Activated CD4-positive, alpha-beta T cell treated with anti-CD3 and anti-CD28 coated beads for 36 hours (primary cell): ENCODE measurements around the gene KRTAP10-6. TPM values are rescaled to one million over a fixed set of nuclear protein-coding genes. Genes with fewer than 3 reads are reported as not detected.
"Not testable (repeated sequence)": the region's sequence is repeated elsewhere in the genome, so short reads cannot be mapped to it uniquely, and the experiment has no call there.

ENCODE experiments used
- ATAC-seq: fragments of 200-7000 bp; cut with Tn5 transposase; one replicate; pipeline ENCODE4 v1.10.0; 2021; ENCODE audit warnings: mild to moderate bottlenecking, moderate library complexity
- CTCF ChIA-PET: fragments of 350-600 bp; sonication (Branson Sonifier 250); formaldehyde crosslinking; loops from one replicate; lab custom pipeline; 2021; ENCODE audit warnings: antibody characterized with exemption; lab: Charles Lee
- POLR2A ChIA-PET: fragments of 350-600 bp; sonication (Branson Sonifier 250); formaldehyde crosslinking; loops from one replicate; lab custom pipeline; 2021; ENCODE audit warnings: antibody characterized with exemption, inconsistent platforms; lab: Charles Lee
- DNase-seq: peaks from one replicate; pipeline ENCODE4 v3.0.0-alpha.2; 2020
- H3K27ac Mint-ChIP-seq: one replicate; pipeline ENCODE4 v1.8.0; 2021; ENCODE audit warnings: mixed read lengths
- H3K27me3 Mint-ChIP-seq: one replicate; pipeline ENCODE4 v1.8.0; 2021; ENCODE audit warnings: mixed read lengths
- H3K36me3 Mint-ChIP-seq: one replicate; pipeline ENCODE4 v1.8.0; 2021; ENCODE audit warnings: low read depth, mixed read lengths
- H3K4me1 Mint-ChIP-seq: one replicate; pipeline ENCODE4 v1.8.0; 2021; ENCODE audit warnings: mixed read lengths
- H3K4me3 Mint-ChIP-seq: one replicate; pipeline ENCODE4 v1.8.0; 2021; ENCODE audit warnings: mild to moderate bottlenecking, moderate library complexity, mixed read lengths
- H3K9me3 Mint-ChIP-seq: one replicate; pipeline ENCODE4 v1.8.0; 2021; ENCODE audit warnings: low read depth, mixed read lengths
- intact Hi-C, 2 experiments: fragments of 100-400 bp; cut with DNase I in 1 of 2; cut with micrococcal nuclease in 1 of 2; formaldehyde crosslinking; loops; one replicate each; pipeline versions ENCODE4 v1.14.2 to v1.15.1; 2022 to 2024; cut with DNase I, micrococcal nuclease
- total RNA-seq, 2 experiments: library from RNA; stranded (reverse); gene quantifications; one replicate each; pipeline ENCODE4 v1.2.3, GENCODE V29; 2021

The KRTAP10-6 gene
- total RNA-seq, 2 experiments from 2014 or later: not detected

DNA sequence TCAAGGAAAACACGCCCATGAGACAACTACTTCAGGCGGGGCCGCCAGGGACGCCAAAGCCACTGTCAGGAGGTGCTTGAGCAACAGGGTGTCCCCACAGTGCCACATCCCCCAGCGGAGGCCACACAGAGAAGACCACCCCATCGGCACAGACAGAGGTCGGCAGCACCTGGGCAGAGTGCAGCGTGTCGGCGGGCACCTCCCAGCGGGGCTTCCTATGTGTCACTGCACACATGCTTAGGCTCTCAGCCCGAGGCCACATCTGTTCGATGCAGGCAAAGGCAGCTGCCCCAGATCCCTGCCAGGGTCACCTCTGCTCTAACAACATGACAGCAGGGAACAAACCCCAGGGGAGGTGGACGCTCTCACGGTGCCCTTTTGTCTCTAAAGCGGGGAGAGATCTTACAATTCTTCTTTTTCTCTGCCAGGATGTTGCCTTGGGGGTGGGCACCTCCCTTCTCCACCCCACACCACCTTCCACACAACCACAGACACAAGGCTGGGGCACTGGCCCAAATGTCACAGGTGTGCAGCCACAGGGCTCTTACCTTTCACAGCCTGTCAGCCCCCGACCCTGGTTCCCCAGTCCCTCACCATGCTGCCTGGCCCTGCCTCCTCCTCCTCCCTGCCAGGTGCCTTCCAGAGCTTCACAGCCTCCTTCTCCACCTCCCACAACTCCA lies 23.7 kb upstream of the KRTAP10-6 start:
- H3K9me3 Mint-ChIP-seq: peaks cover 23% of the 10 kb centered on the region
- ChIA-PET POLR2A (no interaction called here), CTCF (no interaction called here)
- peaks cover 21% of the 10 kb centered on the region for H3K36me3 Mint-ChIP-seq
- intact Hi-C loops: loop anchor here (5.0 kb wide), 2 partner anchors 36 to 69 kb away; partner anchors contain the start of gene KRTAP12-4 (in 1 of the 2)
- ATAC-seq (no peak), DNase-seq (no peak)
- H3K4me1 Mint-ChIP-seq: peaks cover 45% of the 10 kb centered on the region
- no peaks in the 10 kb centered on the region for H3K27me3 Mint-ChIP-seq
- H3K27ac Mint-ChIP-seq: no peak overlapping the region
- H3K4me3 Mint-ChIP-seq: no peak overlapping the region

DNA sequence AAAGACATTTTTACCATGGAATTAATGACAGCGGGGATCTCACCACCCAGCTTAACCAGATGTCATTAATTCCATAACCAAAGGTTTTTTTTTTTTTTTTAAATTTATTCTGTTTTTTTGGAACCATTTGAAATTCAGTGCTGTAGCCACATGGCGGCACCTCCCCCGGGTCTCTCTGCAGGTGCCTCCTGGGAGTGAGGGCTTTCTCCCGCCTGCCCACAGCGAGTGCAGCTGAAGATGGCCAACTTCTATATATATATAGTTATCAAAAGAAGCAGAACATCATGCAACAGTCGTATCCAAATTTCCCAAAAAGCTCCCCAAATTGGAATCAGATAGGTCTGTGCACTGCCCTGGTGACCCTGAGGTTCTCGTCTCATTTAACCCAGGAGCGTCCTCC lies 23.2 kb upstream of the KRTAP10-6 start:
- intact Hi-C loops: loop anchor here (5.0 kb wide), 2 partner anchors 37 to 68 kb away; partner anchors contain the start of gene KRTAP12-4 (in 1 of the 2)
- ATAC-seq: no peak
- POLR2A ChIA-PET: no interaction called here
- Mint-ChIP-seq H3K27ac (no peak overlapping the region), H3K27me3 (no peaks in the 10 kb centered on the region), H3K36me3 (peaks cover 20% of the 10 kb centered on the region), H3K4me1 (peaks cover 41% of the 10 kb centered on the region), H3K4me3 (no peak overlapping the region), H3K9me3 (peaks cover 22% of the 10 kb centered on the region)
- no peak for DNase-seq
- CTCF ChIA-PET: no interaction called here

DNA sequence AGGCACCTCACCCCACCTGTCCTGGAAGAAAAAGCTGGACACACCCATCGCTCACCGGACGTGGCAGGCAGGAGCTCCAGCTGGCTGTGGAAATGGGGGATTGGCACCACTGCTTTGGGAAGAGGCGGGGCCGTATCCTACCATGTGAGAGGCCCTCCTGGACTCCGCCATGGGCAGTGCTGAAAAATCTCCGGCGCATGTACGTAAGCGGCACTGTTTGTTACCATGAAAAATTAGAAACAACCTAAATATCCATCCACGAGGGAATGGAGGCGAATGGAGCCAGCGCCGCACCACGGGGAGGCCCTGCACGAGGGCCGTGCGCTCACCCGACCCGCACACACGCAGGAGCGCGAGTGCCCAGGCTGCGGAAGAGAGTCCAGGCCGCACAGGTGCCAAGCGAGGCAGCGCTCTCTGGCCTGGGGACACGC lies 22.7 kb upstream of the KRTAP10-6 start:
- ATAC-seq (no peak), DNase-seq (no peak)
- CTCF ChIA-PET: no interaction called here
- H3K4me1 Mint-ChIP-seq: peaks cover 39% of the 10 kb centered on the region
- H3K9me3 Mint-ChIP-seq: peaks cover 20% of the 10 kb centered on the region
- POLR2A ChIA-PET: no interaction called here
- peaks cover 18% of the 10 kb centered on the region for H3K36me3 Mint-ChIP-seq
- no peaks in the 10 kb centered on the region for H3K27me3 Mint-ChIP-seq
- H3K27ac Mint-ChIP-seq: no peak overlapping the region
- H3K4me3 Mint-ChIP-seq: no peak overlapping the region
- intact Hi-C loops: loop anchor here (5.0 kb wide), 2 partner anchors 37 to 68 kb away; partner anchors contain the start of gene KRTAP12-4 (in 1 of the 2)

DNA sequence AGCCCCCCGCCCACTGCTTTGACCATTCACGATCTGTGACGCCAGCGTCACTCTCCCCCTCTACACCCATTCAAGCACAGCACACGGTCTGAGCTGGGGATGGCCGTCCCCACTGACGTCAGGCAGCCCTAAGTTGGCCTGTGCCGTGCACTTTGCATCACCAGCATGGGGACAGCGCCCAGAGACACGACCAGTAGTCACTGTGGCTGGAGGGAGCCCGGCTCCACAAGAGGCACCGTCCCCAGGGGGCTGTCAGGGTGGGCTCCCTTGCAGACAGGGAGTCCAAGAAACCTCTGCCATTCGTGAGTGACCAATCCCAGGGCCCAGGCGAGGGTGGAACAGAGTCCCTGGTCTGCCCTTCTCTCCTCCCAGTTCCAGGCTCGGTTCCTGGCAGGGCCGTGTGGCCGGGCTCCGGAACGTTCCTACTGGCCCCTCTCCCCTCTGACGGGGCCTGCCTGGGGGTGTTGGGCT lies 21.9 kb upstream of the KRTAP10-6 start:
- H3K9me3 Mint-ChIP-seq: peaks cover 19% of the 10 kb centered on the region

DNA sequence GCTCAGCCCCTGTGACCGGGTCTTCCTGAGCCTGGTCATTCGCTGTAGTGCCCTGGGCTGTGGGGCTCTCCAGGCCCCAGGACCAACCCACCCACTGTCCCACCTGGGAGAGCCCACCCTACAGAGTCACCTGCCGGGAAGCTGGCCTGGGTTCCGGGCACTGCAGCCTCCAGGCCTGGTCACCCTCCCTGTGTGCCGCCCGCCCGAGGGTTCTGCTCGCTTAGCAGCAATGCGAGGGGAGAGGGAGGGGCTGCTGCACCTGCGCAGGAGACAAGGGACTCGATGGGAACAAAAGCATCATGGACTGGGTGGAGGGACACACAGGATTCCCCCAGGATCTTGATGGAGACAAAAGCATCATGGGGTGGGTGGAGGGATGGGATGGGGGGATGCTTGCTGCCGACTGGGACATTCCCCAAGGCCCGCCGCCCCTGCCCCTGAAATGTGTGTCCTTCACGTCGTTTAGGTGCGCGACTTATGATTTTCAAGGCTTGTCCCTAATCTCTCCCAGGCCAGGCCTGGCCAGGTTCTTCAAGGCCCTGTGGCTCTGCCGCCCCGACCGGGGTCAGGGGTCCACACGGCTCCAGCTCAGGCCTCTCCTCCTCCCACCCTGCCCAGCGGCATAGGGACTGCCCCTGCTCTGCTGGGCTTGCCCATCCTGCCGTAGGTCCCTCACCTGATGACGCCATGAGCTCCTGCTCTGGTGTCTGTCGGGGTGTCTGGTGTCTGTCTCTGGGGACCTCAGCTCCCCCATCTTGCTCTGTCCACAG lies 21.3 kb upstream of the KRTAP10-6 start:
- Mint-ChIP-seq H3K27ac (no peak overlapping the region), H3K4me3 (no peak overlapping the region), H3K27me3 (no peaks in the 10 kb centered on the region), H3K36me3 (peaks cover 8% of the 10 kb centered on the region), H3K4me1 (peaks cover 26% of the 10 kb centered on the region), H3K9me3 (peaks cover 21% of the 10 kb centered on the region)
- intact Hi-C loops: no loop called here
- POLR2A ChIA-PET: no interaction called here
- ATAC-seq: no peak
- no peak for DNase-seq
- CTCF ChIA-PET: no interaction called here

More for the DNA sequence above, 21.9 kb upstream of the KRTAP10-6 start:
- no peak overlapping the region for H3K4me3 Mint-ChIP-seq
- peaks cover 32% of the 10 kb centered on the region for H3K4me1 Mint-ChIP-seq
- H3K36me3 Mint-ChIP-seq: peaks cover 13% of the 10 kb centered on the region
- H3K27me3 Mint-ChIP-seq: no peaks in the 10 kb centered on the region
- intact Hi-C loops: no loop called here
- no peak for ATAC-seq
- POLR2A ChIA-PET: no interaction called here
- no peak overlapping the region for H3K27ac Mint-ChIP-seq
- DNase-seq: no peak
- CTCF ChIA-PET: no interaction called here

DNA sequence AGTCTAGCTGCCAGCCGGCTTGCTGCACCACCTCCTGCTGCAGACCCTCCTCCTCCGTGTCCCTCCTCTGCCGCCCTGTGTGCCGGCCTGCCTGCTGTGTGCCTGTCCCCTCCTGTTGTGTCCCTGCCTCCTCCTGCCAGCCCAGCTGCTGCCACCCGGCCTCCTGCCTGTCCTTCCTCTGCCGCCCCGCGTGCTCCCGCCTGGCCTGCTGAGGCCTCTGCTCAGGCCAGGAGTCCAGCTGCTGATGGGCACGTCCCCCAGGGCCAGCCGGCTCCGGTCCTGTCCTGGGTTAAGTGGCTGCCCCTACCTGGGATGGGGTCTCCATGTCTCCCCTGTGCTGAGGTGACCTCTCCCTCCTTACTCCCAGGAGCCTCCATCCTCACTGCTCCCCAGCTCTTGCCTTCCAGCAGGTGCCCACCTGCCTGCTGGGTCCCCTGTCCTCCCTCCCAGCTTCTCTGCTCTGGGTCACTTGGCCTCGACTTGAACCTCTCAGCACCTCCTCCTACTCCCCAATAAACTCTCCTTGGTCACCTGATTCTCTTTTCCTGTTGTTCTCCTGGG lies 20.4 kb upstream of the KRTAP10-6 start:
- Mint-ChIP-seq H3K36me3 (peaks cover 8% of the 10 kb centered on the region), H3K27me3 (no peaks in the 10 kb centered on the region), H3K9me3 (peaks cover 18% of the 10 kb centered on the region), H3K27ac (no peak overlapping the region), H3K4me1 (peaks cover 17% of the 10 kb centered on the region), H3K4me3 (no peak overlapping the region)
- CTCF ChIA-PET: no interaction called here
- DNase-seq (no peak), ATAC-seq (no peak)
- intact Hi-C loops: no loop called here
- POLR2A ChIA-PET: no interaction called here

DNA sequence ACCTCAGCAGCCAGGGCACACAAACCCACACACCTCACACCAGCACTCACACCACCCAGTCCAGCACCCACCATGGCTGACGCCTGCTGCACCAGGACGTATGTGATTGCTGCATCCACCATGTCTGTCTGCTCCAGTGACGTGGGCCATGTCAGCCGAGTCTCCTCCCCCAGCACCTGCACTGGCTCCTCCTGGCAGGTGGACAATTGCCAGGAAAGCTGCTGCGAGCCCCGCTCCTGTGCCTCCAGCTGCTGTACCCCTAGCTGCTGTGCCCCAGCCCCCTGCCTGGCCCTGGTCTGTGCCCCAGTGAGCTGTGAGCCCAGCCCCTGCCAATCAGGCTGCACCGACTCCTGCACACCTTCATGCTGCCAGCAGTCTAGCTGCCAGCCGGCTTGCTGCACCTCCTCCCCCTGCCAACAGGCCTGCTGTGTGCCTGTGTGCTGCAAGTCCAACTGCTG lies 19.8 kb upstream of the KRTAP10-6 start, which contains the start of gene KRTAP10-8:
Gene KRTAP10-8, plus strand, starts transcription at position 51 of the 458 bp plus-strand sequence. Its CDS starts 22 bp downstream, at position 73.
- H3K9me3 Mint-ChIP-seq: peaks cover 18% of the 10 kb centered on the region
- H3K27me3 Mint-ChIP-seq: no peaks in the 10 kb centered on the region
- no peak within 1 kb of the TSS for H3K27ac Mint-ChIP-seq
- peaks cover 8% of the 10 kb centered on the region for H3K36me3 Mint-ChIP-seq
- DNase-seq (no peak), ATAC-seq (no peak)
- CTCF ChIA-PET: no interaction called here
- H3K4me1 Mint-ChIP-seq: peaks cover 11% of the 10 kb centered on the region
- no peak within 1 kb of the TSS for H3K4me3 Mint-ChIP-seq
- intact Hi-C loops: no loop called here
- POLR2A ChIA-PET: no interaction called here

DNA sequence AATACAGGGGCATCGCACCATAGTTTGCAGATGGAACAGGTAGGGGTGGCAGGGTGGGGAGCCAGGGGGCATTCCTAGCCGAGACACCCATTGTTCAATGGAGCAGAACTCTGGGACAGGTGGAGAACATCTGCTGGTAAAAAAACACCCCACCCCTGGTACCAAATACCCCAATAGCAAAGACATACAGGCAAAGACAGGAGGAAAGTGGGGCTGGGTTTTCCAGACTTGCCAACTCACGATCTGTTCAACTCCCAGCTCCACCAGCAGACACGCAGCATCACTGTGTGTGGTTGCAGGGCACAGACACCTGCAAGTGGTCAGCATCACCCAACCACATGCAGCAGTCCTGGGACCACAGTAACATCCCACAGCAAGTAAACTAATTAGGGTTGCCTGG lies 19.2 kb upstream of the KRTAP10-6 start:
- no peak for ATAC-seq
- no peaks in the 10 kb centered on the region for H3K27me3 Mint-ChIP-seq
- POLR2A ChIA-PET: no interaction called here

DNA sequence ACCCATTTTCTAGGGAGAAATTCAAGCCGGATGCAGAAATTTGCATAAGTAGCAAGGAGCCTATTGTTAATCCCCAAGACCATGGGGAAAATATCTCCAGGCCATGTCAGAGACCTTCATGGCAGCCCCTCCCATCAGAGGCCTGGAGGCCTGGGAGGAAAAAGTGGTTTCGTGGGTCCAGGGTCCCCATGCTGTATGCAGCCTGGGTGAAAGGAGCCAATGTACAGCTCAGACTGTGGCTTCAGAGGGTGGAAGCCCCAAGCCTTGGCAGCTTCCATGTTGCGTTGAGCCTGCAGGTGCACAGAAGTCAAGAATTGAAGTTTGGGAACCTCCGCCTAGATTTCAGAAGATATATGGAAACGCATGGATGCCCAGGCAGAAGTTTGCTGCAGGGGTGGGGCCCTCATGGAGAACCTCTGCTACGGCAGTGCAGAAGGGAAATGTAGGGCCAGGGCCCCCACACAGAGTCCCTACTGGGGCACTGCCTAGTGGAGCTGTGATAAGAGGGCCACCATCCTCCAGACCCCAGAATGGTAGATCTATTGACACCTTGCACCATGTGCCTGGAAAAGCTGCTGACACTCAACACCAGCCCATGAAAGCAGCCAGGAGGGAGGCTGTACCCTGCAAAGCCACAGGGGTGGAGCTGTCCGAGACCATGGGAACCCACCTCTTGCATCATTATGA lies 18.0 kb upstream of the KRTAP10-6 start:
- not testable (repeated sequence) for ATAC-seq

More for the DNA sequence above, 19.2 kb upstream of the KRTAP10-6 start:
- Mint-ChIP-seq H3K4me3 (no peak overlapping the region), H3K4me1 (peaks cover 6% of the 10 kb centered on the region), H3K27ac (no peak overlapping the region), H3K9me3 (peaks cover 18% of the 10 kb centered on the region), H3K36me3 (peaks cover 8% of the 10 kb centered on the region)
- intact Hi-C loops: no loop called here
- no peak for DNase-seq
- CTCF ChIA-PET: no interaction called here

DNA sequence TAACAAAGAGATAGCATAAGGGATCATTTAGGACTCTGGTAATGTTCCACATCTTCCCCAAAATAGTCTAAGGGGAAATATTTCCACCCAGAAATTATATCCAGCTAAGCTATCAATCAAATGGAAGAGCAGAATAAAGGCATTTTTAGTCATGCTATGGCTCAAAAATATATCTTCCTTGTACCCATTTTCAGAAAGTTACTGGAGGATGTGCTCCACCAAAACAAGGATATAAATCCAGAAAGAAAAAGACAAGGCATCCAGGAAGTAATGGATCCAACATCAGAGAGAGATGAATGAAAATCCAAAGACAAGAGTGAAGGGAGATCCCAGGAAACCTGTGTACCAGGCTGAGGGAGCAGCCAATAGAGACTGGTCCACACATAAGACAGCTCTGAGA lies 16.9 kb upstream of the KRTAP10-6 start:
- DNase-seq (no peak), ATAC-seq (no peak)
- intact Hi-C loops: no loop called here
- Mint-ChIP-seq H3K27me3 (peaks cover 4% of the 10 kb centered on the region), H3K27ac (no peak overlapping the region), H3K36me3 (peaks cover 8% of the 10 kb centered on the region), H3K4me3 (no peak overlapping the region), H3K9me3 (peaks cover 18% of the 10 kb centered on the region), H3K4me1 (no peaks in the 10 kb centered on the region)
- CTCF ChIA-PET: interaction anchor here (0.9 to 1.0 kb wide), 2 partner anchors 10 to 14 kb away, joined by 3 read pairs; no protein-coding TSS in a partner anchor
- POLR2A ChIA-PET: no interaction called here

More for the DNA sequence above, 18.0 kb upstream of the KRTAP10-6 start:
- POLR2A ChIA-PET, H3K27ac Mint-ChIP-seq, intact Hi-C loops, H3K4me1 Mint-ChIP-seq, H3K27me3 Mint-ChIP-seq, DNase-seq, H3K4me3 Mint-ChIP-seq, H3K36me3 Mint-ChIP-seq: not testable (repeated sequence)
- CTCF ChIA-PET: interaction anchor here (0.5 to 0.9 kb wide), 2 partner anchors 16 to 36 kb away, joined by 3 read pairs; no protein-coding TSS in a partner anchor
- H3K9me3 Mint-ChIP-seq: peaks cover 18% of the 10 kb centered on the region

DNA sequence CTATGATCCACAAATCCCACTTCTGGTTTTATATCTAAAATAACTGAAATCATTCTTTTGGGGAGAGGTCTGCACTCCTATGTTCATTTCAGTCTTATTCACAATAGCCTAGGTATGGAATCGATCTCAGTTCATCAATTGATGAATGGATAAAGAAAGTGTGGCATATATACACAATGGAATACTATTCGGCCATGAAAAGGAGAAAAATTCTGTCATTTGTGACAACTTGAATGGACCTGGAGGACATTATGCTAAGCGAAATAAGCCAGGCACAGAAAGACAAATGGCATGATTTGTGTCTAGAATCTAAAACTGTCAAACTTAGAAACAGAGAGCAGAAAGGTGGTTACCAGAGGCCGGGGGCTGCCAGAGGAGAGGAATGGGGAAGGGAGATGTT lies 14.2 kb upstream of the KRTAP10-6 start:
- ChIA-PET CTCF (interaction anchor here (0.8 kb wide), 1 partner anchor 186 kb away, joined by 3 read pairs; no protein-coding TSS in a partner anchor), POLR2A (no interaction called here)
- ATAC-seq: no peak
- Mint-ChIP-seq H3K27me3 (peaks cover 4% of the 10 kb centered on the region), H3K4me3 (no peak overlapping the region), H3K27ac (no peak overlapping the region), H3K9me3 (peaks cover 17% of the 10 kb centered on the region), H3K36me3 (peaks cover 8% of the 10 kb centered on the region), H3K4me1 (no peaks in the 10 kb centered on the region)
- DNase-seq: no peak
- intact Hi-C loops: no loop called here
